Measurements from ENCODE around the gene CIAO1. TPM values are rescaled to one million over a fixed set of nuclear protein-coding genes. Genes with fewer than 3 reads are reported as not detected.
"Not testable (repeated sequence)": the region's sequence is repeated elsewhere in the genome, so short reads cannot be mapped to it uniquely, and the experiment has no call there.

CIAO1 gene
- total RNA-seq, 2 donors from 2014 or later, result 115 to 123 TPM

DNA sequence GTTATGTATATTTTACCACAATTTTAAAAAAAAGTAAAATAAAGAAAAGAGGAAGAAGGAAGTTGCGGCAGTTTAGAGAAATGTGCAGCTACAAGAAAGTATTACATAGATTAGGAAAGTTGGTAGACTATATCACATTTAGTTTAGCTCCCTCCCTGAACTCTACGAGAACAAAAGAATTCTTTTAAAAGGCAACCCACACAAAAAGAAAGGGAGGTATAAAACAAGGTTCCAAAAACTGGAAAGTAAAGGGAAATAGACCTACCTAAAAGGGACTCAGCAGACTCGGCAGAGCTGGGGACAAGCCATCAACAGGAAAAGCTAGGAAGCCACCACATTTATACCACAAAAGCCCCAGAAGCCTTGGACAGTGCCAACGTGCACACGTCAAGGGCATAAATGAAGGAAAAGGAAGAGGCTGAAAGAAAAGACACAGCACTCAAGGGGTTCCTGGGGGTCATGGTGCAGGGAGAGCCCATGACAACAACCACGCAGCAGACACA lies 9.4 kb upstream of the CIAO1 start:
- Histone ChIP-seq H3K27me3 (replicated peaks; ENCODE audit: insufficient read depth) (no peaks in the 10 kb centered on the region), H3K27ac (peak overlapping the region; percentile 87 to 89), H3K4me3 (no peak overlapping the region), H3K36me3 (peaks cover 39% of the 10 kb centered on the region), H3K4me1 (ENCODE audit: control insufficient read depth in 1 of 2, low read depth in 2 of 2) (peaks cover 45 to 52% of the 10 kb centered on the region in 2 donors), H3K9me3 (no peaks in the 10 kb centered on the region)
- DNase-seq (ENCODE audit: low spot score), result no peak
- no peak for ATAC-seq (ENCODE audit: insufficient number of reproducible peaks, low FRiP score, low read depth)
- TF ChIP-seq, protein P1, sequence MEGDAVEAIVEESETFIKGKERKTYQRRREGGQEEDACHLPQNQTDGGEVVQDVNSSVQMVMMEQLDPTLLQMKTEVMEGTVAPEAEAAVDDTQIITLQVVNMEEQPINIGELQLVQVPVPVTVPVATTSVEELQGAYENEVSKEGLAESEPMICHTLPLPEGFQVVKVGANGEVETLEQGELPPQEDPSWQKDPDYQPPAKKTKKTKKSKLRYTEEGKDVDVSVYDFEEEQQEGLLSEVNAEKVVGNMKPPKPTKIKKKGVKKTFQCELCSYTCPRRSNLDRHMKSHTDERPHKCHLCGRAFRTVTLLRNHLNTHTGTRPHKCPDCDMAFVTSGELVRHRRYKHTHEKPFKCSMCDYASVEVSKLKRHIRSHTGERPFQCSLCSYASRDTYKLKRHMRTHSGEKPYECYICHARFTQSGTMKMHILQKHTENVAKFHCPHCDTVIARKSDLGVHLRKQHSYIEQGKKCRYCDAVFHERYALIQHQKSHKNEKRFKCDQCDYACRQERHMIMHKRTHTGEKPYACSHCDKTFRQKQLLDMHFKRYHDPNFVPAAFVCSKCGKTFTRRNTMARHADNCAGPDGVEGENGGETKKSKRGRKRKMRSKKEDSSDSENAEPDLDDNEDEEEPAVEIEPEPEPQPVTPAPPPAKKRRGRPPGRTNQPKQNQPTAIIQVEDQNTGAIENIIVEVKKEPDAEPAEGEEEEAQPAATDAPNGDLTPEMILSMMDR (IDR thresholded peaks at IDR 0.05), result no peak

DNA sequence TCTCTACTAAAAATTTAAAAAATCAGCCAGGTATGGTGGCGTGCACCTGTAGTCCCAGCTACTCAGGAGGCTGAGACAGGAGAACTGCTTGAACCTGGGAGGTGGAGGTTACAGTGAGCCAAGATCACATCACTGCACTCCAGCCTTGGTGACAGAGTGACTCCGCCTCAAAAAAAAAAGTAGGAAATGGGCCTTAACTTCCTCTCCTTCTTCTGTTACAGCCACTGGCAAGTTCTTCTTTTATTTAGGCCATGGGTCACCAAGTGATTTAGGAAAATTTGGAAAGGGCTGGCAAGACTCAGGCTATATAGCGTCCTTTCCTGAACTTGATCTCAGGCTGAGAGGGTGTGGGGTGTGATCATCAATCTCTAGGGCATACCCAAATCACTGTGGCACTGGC lies 8.3 kb upstream of the CIAO1 start:
- Histone ChIP-seq H3K36me3 (peaks cover 36% of the 10 kb centered on the region), H3K27ac (peak overlapping the region; percentile 87 to 89), H3K4me1 (ENCODE audit: control insufficient read depth in 1 of 2, low read depth in 2 of 2) (peaks cover 45 to 57% of the 10 kb centered on the region in 2 donors)
- DNase-seq (ENCODE audit: low spot score); H3K27me3 ChIP-seq (replicated peaks; ENCODE audit: insufficient read depth); H3K4me3 ChIP-seq; H3K9me3 ChIP-seq; ATAC-seq (ENCODE audit: insufficient number of reproducible peaks, low FRiP score, low read depth): not testable (repeated sequence)

DNA sequence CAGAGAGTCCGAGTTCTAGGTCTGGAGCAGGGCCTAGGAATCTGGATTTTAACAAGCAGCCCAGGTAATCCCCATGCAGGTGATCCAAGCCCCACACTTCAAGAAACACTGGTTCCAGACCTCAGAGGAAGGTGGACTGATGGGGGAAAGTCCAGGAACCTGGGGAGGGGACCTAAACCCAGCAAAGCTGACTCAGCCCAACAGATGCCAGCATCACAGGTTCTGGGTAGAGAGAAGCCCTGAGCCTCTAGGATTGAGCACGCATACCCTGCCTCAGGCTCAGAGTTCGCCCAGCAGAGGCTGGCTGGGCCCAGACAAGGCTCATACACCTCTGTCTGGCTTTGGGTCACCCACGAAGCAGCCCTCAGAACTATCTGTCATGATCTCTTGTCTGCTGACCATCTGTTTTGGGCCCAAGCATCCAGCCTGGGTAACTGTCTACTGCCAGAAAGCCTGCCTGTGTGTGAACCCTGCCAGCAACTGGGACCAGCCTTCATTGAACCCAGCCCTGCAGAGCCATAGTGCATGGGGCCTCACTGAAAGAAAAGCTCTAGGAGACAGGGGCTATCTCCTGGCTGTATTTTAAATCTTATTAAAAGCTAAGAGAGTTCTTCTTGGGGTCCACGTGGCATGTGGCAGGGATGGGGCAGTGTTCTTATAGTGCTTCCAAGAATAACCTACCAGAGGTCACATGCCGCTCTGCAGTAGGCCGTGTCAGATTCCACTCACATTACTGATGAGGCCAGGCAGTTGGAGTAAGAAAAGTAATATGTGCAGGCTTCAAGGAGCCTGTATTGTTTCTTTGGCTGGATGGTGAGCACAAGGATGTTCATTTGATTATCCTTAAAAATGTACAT lies 7.6 kb upstream of the CIAO1 start:
- ATAC-seq (ENCODE audit: insufficient number of reproducible peaks, low FRiP score, low read depth) (no peak), DNase-seq (ENCODE audit: low spot score) (no peak)
- Histone ChIP-seq H3K4me3 (no peak overlapping the region), H3K36me3 (peaks cover 30% of the 10 kb centered on the region), H3K4me1 (ENCODE audit: control insufficient read depth in 1 of 2, low read depth in 2 of 2) (peaks cover 46 to 60% of the 10 kb centered on the region in 2 donors), H3K9me3 (no peaks in the 10 kb centered on the region), H3K27me3 (replicated peaks; ENCODE audit: insufficient read depth) (no peaks in the 10 kb centered on the region), H3K27ac (peak overlapping the region; percentile 87 to 89)
- TF ChIP-seq, protein P1 (IDR thresholded peaks at IDR 0.05), result no peak

DNA sequence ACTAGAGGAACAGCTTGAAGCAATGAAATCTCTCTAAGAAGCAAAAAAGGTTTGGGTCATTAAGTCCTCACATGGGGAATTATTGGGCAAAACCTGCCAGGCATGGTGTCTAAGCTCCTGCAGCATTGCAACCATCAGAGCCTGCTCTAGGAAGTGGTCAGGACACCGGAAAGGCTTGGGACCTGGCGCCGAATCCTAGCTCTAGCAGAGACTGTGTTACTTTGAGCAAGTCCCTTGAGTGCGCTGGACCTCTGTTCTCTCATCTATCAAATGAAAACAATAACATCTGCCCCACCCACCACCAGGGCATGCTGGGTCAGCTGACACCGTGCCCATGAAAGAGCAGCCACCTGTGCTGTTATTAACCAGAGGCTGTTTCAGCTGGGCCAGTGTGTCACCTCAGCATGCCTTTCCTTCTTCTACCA lies 6.5 kb upstream of the CIAO1 start:
- H3K4me3 ChIP-seq, result no peak overlapping the region
- H3K4me1 ChIP-seq (ENCODE audit: control insufficient read depth in 1 of 2, low read depth in 2 of 2), result peaks cover 57 to 72% of the 10 kb centered on the region in 2 donors
- H3K36me3 ChIP-seq, result peaks cover 24% of the 10 kb centered on the region

DNA sequence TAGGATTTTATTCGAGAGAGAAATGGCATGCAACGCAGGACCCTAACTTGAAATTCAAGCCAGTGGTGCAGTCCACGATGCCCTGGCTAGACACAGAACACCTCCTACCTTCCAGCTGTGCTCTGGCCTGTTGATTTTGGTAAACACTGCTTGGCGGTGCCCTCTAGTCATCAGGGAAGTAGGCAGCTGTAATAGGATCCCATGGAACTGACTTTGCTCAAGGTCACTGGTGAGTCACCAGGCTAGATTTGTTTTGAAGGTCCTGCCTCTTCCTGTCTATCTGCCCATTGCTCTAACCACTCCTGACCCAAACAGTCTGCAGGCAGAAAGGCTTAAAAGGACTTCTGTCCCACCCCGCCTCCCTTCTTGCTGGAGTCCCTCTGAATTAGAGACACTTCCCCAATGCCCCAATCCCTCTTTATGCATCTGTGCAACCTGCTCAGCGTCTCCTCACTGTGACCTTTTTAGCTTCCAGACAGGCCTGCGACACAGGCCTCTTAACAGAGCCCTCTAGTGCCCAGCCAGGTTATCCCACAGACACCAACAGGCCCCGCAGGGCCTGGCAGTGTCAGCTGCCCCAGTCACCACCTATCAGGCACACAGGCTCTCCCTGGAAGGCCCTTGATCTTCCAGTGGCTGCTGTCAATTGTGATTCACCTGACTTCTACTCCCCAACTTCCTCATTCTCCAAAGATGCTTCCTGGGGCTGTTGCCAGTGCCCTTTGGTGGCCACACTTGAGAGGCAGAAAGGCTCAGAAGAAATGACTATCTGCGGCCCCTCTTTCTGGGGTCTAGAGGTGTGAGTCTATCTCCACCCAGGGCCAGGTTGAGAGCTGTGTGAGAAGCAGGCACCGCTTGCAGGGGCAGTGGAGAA lies 5.4 kb upstream of the CIAO1 start:
- DNase-seq (ENCODE audit: low spot score), result peak; percentile 71
- no peaks in the 10 kb centered on the region for H3K27me3 ChIP-seq (replicated peaks; ENCODE audit: insufficient read depth)
- peak overlapping the region; percentile 89 to 91 for H3K27ac ChIP-seq
- H3K36me3 ChIP-seq, result peaks cover 13% of the 10 kb centered on the region
- no peaks in the 10 kb centered on the region for H3K9me3 ChIP-seq
- ATAC-seq (ENCODE audit: insufficient number of reproducible peaks, low FRiP score, low read depth), result peak; percentile 86
- H3K4me3 ChIP-seq, result peak overlapping the region; percentile 21
- TF ChIP-seq, protein P1 (IDR thresholded peaks at IDR 0.05), result no peak
- peaks cover 61 to 76% of the 10 kb centered on the region in 2 donors for H3K4me1 ChIP-seq (ENCODE audit: control insufficient read depth in 1 of 2, low read depth in 2 of 2)

More for the DNA sequence above, 6.5 kb upstream of the CIAO1 start:
- H3K27ac ChIP-seq, result peak overlapping the region; percentile 87 to 89
- TF ChIP-seq, protein P1 (IDR thresholded peaks at IDR 0.05), result no peak
- no peaks in the 10 kb centered on the region for H3K27me3 ChIP-seq (replicated peaks; ENCODE audit: insufficient read depth)
- DNase-seq (ENCODE audit: low spot score) (no peak), ATAC-seq (ENCODE audit: insufficient number of reproducible peaks, low FRiP score, low read depth) (no peak)
- no peaks in the 10 kb centered on the region for H3K9me3 ChIP-seq

Measured in thoracic aorta (tissue), 2 donors.